T follicular helper cell (primary cell): ENCODE measurements around the gene PIGL.
A peak's percentile ranks its signal among the peaks of the same experiment; 100 is the strongest.
"Not testable (repeated sequence)": the region's sequence is repeated elsewhere in the genome, so short reads cannot be mapped to it uniquely, and the experiment has no call there.

Experiments used
- DNase-seq: peaks from one replicate; pipeline ENCODE4 v3.0.0-alpha.2; 2020; ENCODE audit warnings: low read depth

The PIGL gene

GRCh38 chr17:16312061-16312460 lies 95.1 kb downstream of the PIGL start:
- not testable (repeated sequence) for DNase-seq

- no peak for DNase-seq
Observed at GRCh38 chr17:16313139-16314090, 96.4 kb downstream of the PIGL start.

- DNase-seq = no peak
Observed at GRCh38 chr17:16314189-16314588, 97.2 kb downstream of the PIGL start.

- no peak for DNase-seq
Observed at GRCh38 chr17:16314859-16315258, 97.8 kb downstream of the PIGL start.

GRCh38 chr17:16319969-16320368 lies 103.0 kb downstream of the PIGL start:
- DNase-seq = no peak

- no peak for DNase-seq
Observed at GRCh38 chr17:16322636-16323035, 105.6 kb downstream of the PIGL start.

- DNase-seq = no peak
Observed at GRCh38 chr17:16325964-16326363, 109.0 kb downstream of the PIGL start.

- DNase-seq = no peak
Observed at GRCh38 chr17:16327018-16327417, 110.0 kb downstream of the PIGL start.

- no peak for DNase-seq
Observed at GRCh38 chr17:16328997-16329396, 112.0 kb downstream of the PIGL start.

- DNase-seq = no peak
Observed at GRCh38 chr17:16329519-16330271, 112.7 kb downstream of the PIGL start.

GRCh38 chr17:16338391-16338790 lies 121.4 kb downstream of the PIGL start:
- DNase-seq = no peak

- no peak for DNase-seq
Observed at GRCh38 chr17:16339402-16339801, 122.4 kb downstream of the PIGL start.

- no peak for DNase-seq
Observed at GRCh38 chr17:16339959-16340358, 122.9 kb downstream of the PIGL start.

GRCh38 chr17:16342979-16343378 lies 126.0 kb downstream of the PIGL start:
- no peak for DNase-seq

- DNase-seq = no peak
Observed at GRCh38 chr17:16343569-16343968, 126.6 kb downstream of the PIGL start.

- no peak for DNase-seq
Observed at GRCh38 chr17:16345565-16345964, 128.6 kb downstream of the PIGL start.

- no peak for DNase-seq
Observed at GRCh38 chr17:16346721-16347271, 129.8 kb downstream of the PIGL start.

- no peak for DNase-seq
Observed at GRCh38 chr17:16348586-16348985, 131.6 kb downstream of the PIGL start.

GRCh38 chr17:16349431-16349830 lies 132.4 kb downstream of the PIGL start:
- no peak for DNase-seq

- DNase-seq = no peak
Observed at GRCh38 chr17:16351831-16352230, 134.8 kb downstream of the PIGL start.

GRCh38 chr17:16352303-16352666 lies 135.3 kb downstream of the PIGL start:
- DNase-seq = no peak

GRCh38 chr17:16352667-16353316 lies 135.8 kb downstream of the PIGL start:
- DNase-seq = peak; percentile 4
